Measurements from ENCODE around the gene WNT6. TPM values are rescaled to one million over a fixed set of nuclear protein-coding genes. Genes with fewer than 3 reads are reported as not detected.
A peak's percentile ranks its signal among the peaks of the same experiment; 100 is the strongest.

Gene WNT6
- polyA plus RNA-seq, 10 donors: 0.23 to 5.2 (median 1.5) TPM; not detected in 6

GRCh38 chr2:218892693-218893348 lies 33.2 kb downstream of the WNT6 start:
- DNase-seq: peak; percentile 35 to 72 (median 56)

- no peak for DNase-seq
Observed at GRCh38 chr2:218893349-218894150, 33.9 kb downstream of the WNT6 start.

GRCh38 chr2:218894151-218894879 lies 34.7 kb downstream of the WNT6 start:
- no peak for DNase-seq

- DNase-seq: no peak
Observed at GRCh38 chr2:218894880-218895157, 35.2 kb downstream of the WNT6 start.

- DNase-seq: no peak
Observed at GRCh38 chr2:218895326-218895725, 35.7 kb downstream of the WNT6 start.

GRCh38 chr2:218895759-218896500 lies 36.3 kb downstream of the WNT6 start:
- DNase-seq: no peak

- no peak for DNase-seq
Observed at GRCh38 chr2:218896501-218897393, 37.1 kb downstream of the WNT6 start.

GRCh38 chr2:218897394-218898108 lies 37.9 kb downstream of the WNT6 start:
- no peak for DNase-seq

- DNase-seq: peak; percentile 33 to 85 (median 76)
Observed at GRCh38 chr2:218898109-218898878, 38.7 kb downstream of the WNT6 start.

GRCh38 chr2:218899147-218899546 lies 39.5 kb downstream of the WNT6 start:
- DNase-seq: no peak

- DNase-seq: no peak
Observed at GRCh38 chr2:218902427-218902826, 42.8 kb downstream of the WNT6 start.

GRCh38 chr2:218904176-218904575 lies 44.6 kb downstream of the WNT6 start:
- no peak for DNase-seq

GRCh38 chr2:218908721-218909619 lies 49.4 kb downstream of the WNT6 start:
- DNase-seq: peak; percentile 84 to 94 (median 90)

GRCh38 chr2:218910741-218911140 lies 51.1 kb downstream of the WNT6 start:
- DNase-seq: no peak

- DNase-seq: no peak
Observed at GRCh38 chr2:218920504-218920903, 60.9 kb downstream of the WNT6 start.
